ENCODE data around the gene P2RY14. TPM values are rescaled to one million over a fixed set of nuclear protein-coding genes. Genes with fewer than 3 reads are reported as not detected.

P2RY14 gene
- total RNA-seq, 1 donor from 2014 or later = 1.6 TPM

GRCh38 chr3:151283387-151283786, 5.0 kb upstream of the P2RY14 start:
- H3K36me3 ChIP-seq (ENCODE audit: control insufficient read depth in 3 of 3, insufficient read depth in 3 of 3, low read length in 3 of 3) = no peaks in the 10 kb centered on the region
- no peak overlapping the region for H3K9ac ChIP-seq (ENCODE audit: low read depth in 1 of 3, low read length in 3 of 3)
- no peak overlapping the region for H3K27ac ChIP-seq (ENCODE audit: low read depth, low read length)

GRCh38 chr3:151282921-151283320, 4.6 kb upstream of the P2RY14 start:
- no peak overlapping the region for H3K4me3 ChIP-seq (ENCODE audit: low read length in 3 of 3)
- H3K36me3 ChIP-seq (ENCODE audit: control insufficient read depth in 3 of 3, insufficient read depth in 3 of 3, low read length in 3 of 3) = no peaks in the 10 kb centered on the region
- no peak overlapping the region for H3K27ac ChIP-seq (ENCODE audit: low read depth, low read length)
- no peaks in the 10 kb centered on the region for H3K27me3 ChIP-seq (ENCODE audit: control insufficient read depth in 3 of 3, insufficient read depth in 3 of 3, low read length in 3 of 3)
- no peaks in the 10 kb centered on the region for H3K9me3 ChIP-seq (ENCODE audit: control insufficient read depth in 3 of 3, low read length in 3 of 3)
- H3K9ac ChIP-seq (ENCODE audit: low read depth in 1 of 3, low read length in 3 of 3) = no peak overlapping the region
- H3K4me1 ChIP-seq (ENCODE audit: control insufficient read depth in 3 of 3, insufficient read depth in 3 of 3, low read length in 3 of 3) = no peaks in the 10 kb centered on the region

More at GRCh38 chr3:151283387-151283786, 5.0 kb upstream of the P2RY14 start:
- Histone ChIP-seq H3K4me1 (ENCODE audit: control insufficient read depth in 3 of 3, insufficient read depth in 3 of 3, low read length in 3 of 3) (no peaks in the 10 kb centered on the region), H3K9me3 (ENCODE audit: control insufficient read depth in 3 of 3, low read length in 3 of 3) (no peaks in the 10 kb centered on the region), H3K4me3 (ENCODE audit: low read length in 3 of 3) (no peak overlapping the region), H3K27me3 (ENCODE audit: control insufficient read depth in 3 of 3, insufficient read depth in 3 of 3, low read length in 3 of 3) (no peaks in the 10 kb centered on the region)

GRCh38 chr3:151281671-151282324, 3.5 kb upstream of the P2RY14 start:
- Histone ChIP-seq H3K27me3 (ENCODE audit: control insufficient read depth in 3 of 3, insufficient read depth in 3 of 3, low read length in 3 of 3) (no peaks in the 10 kb centered on the region), H3K9me3 (ENCODE audit: control insufficient read depth in 3 of 3, low read length in 3 of 3) (no peaks in the 10 kb centered on the region), H3K9ac (ENCODE audit: low read depth in 1 of 3, low read length in 3 of 3) (peak overlapping the region in 1 of 3 donors; percentile 10), H3K4me3 (ENCODE audit: low read length in 3 of 3) (no peak overlapping the region), H3K4me1 (ENCODE audit: control insufficient read depth in 3 of 3, insufficient read depth in 3 of 3, low read length in 3 of 3) (no peaks in the 10 kb centered on the region), H3K27ac (ENCODE audit: low read depth, low read length) (peak overlapping the region; percentile 50), H3K36me3 (ENCODE audit: control insufficient read depth in 3 of 3, insufficient read depth in 3 of 3, low read length in 3 of 3) (no peaks in the 10 kb centered on the region)

GRCh38 chr3:151276687-151277042, 1.7 kb downstream of the P2RY14 start:
- H3K9me3 ChIP-seq (ENCODE audit: control insufficient read depth in 3 of 3, low read length in 3 of 3) = no peaks in the 10 kb centered on the region
- no peaks in the 10 kb centered on the region for H3K36me3 ChIP-seq (ENCODE audit: control insufficient read depth in 3 of 3, insufficient read depth in 3 of 3, low read length in 3 of 3)
- no peak overlapping the region for H3K4me3 ChIP-seq (ENCODE audit: low read length in 3 of 3)
- H3K9ac ChIP-seq (ENCODE audit: low read depth in 1 of 3, low read length in 3 of 3) = no peak overlapping the region
- H3K27ac ChIP-seq (ENCODE audit: low read depth, low read length) = no peak overlapping the region
- H3K4me1 ChIP-seq (ENCODE audit: control insufficient read depth in 3 of 3, insufficient read depth in 3 of 3, low read length in 3 of 3) = no peaks in the 10 kb centered on the region
- H3K27me3 ChIP-seq (ENCODE audit: control insufficient read depth in 3 of 3, insufficient read depth in 3 of 3, low read length in 3 of 3) = no peaks in the 10 kb centered on the region

GRCh38 chr3:151276038-151276686, 2.2 kb downstream of the P2RY14 start:
- no peaks in the 10 kb centered on the region for H3K9me3 ChIP-seq (ENCODE audit: control insufficient read depth in 3 of 3, low read length in 3 of 3)
- H3K4me1 ChIP-seq (ENCODE audit: control insufficient read depth in 3 of 3, insufficient read depth in 3 of 3, low read length in 3 of 3) = no peaks in the 10 kb centered on the region
- no peaks in the 10 kb centered on the region for H3K36me3 ChIP-seq (ENCODE audit: control insufficient read depth in 3 of 3, insufficient read depth in 3 of 3, low read length in 3 of 3)
- no peak overlapping the region for H3K27ac ChIP-seq (ENCODE audit: low read depth, low read length)
- H3K4me3 ChIP-seq (ENCODE audit: low read length in 3 of 3) = peak overlapping the region in 1 of 3 donors; percentile 23
- H3K9ac ChIP-seq (ENCODE audit: low read depth in 1 of 3, low read length in 3 of 3) = no peak overlapping the region
- H3K27me3 ChIP-seq (ENCODE audit: control insufficient read depth in 3 of 3, insufficient read depth in 3 of 3, low read length in 3 of 3) = no peaks in the 10 kb centered on the region

- no peak overlapping the region for H3K4me3 ChIP-seq (ENCODE audit: low read length in 3 of 3)
- no peaks in the 10 kb centered on the region for H3K27me3 ChIP-seq (ENCODE audit: control insufficient read depth in 3 of 3, insufficient read depth in 3 of 3, low read length in 3 of 3)
- H3K4me1 ChIP-seq (ENCODE audit: control insufficient read depth in 3 of 3, insufficient read depth in 3 of 3, low read length in 3 of 3) = no peaks in the 10 kb centered on the region
- no peaks in the 10 kb centered on the region for H3K36me3 ChIP-seq (ENCODE audit: control insufficient read depth in 3 of 3, insufficient read depth in 3 of 3, low read length in 3 of 3)
- H3K9ac ChIP-seq (ENCODE audit: low read depth in 1 of 3, low read length in 3 of 3) = no peak overlapping the region
- H3K27ac ChIP-seq (ENCODE audit: low read depth, low read length) = no peak overlapping the region
- no peaks in the 10 kb centered on the region for H3K9me3 ChIP-seq (ENCODE audit: control insufficient read depth in 3 of 3, low read length in 3 of 3)
Measured at GRCh38 chr3:151275091-151275490, 3.3 kb downstream of the P2RY14 start.

- Histone ChIP-seq H3K9me3 (ENCODE audit: control insufficient read depth in 3 of 3, low read length in 3 of 3) (no peaks in the 10 kb centered on the region), H3K27ac (ENCODE audit: low read depth, low read length) (no peak overlapping the region), H3K4me1 (ENCODE audit: control insufficient read depth in 3 of 3, insufficient read depth in 3 of 3, low read length in 3 of 3) (peaks cover 0 to 3% (median 0%) of the 10 kb centered on the region in 3 donors), H3K27me3 (ENCODE audit: control insufficient read depth in 3 of 3, insufficient read depth in 3 of 3, low read length in 3 of 3) (no peaks in the 10 kb centered on the region), H3K9ac (ENCODE audit: low read depth in 1 of 3, low read length in 3 of 3) (no peak overlapping the region), H3K4me3 (ENCODE audit: low read length in 3 of 3) (no peak overlapping the region), H3K36me3 (ENCODE audit: control insufficient read depth in 3 of 3, insufficient read depth in 3 of 3, low read length in 3 of 3) (no peaks in the 10 kb centered on the region)
Measured at GRCh38 chr3:151269631-151270030, 8.7 kb downstream of the P2RY14 start.

- H3K36me3 ChIP-seq (ENCODE audit: control insufficient read depth in 3 of 3, insufficient read depth in 3 of 3, low read length in 3 of 3) = no peaks in the 10 kb centered on the region
- peaks cover 0 to 3% (median 0%) of the 10 kb centered on the region in 3 donors for H3K4me1 ChIP-seq (ENCODE audit: control insufficient read depth in 3 of 3, insufficient read depth in 3 of 3, low read length in 3 of 3)
- H3K9me3 ChIP-seq (ENCODE audit: control insufficient read depth in 3 of 3, low read length in 3 of 3) = no peaks in the 10 kb centered on the region
- H3K9ac ChIP-seq (ENCODE audit: low read depth in 1 of 3, low read length in 3 of 3) = no peak overlapping the region
- H3K4me3 ChIP-seq (ENCODE audit: low read length in 3 of 3) = no peak overlapping the region
- no peaks in the 10 kb centered on the region for H3K27me3 ChIP-seq (ENCODE audit: control insufficient read depth in 3 of 3, insufficient read depth in 3 of 3, low read length in 3 of 3)
- no peak overlapping the region for H3K27ac ChIP-seq (ENCODE audit: low read depth, low read length)
Measured at GRCh38 chr3:151268267-151269235, 9.8 kb downstream of the P2RY14 start.

- Histone ChIP-seq H3K4me1 (ENCODE audit: control insufficient read depth in 3 of 3, insufficient read depth in 3 of 3, low read length in 3 of 3) (peaks cover 0 to 3% (median 0%) of the 10 kb centered on the region in 3 donors), H3K27me3 (ENCODE audit: control insufficient read depth in 3 of 3, insufficient read depth in 3 of 3, low read length in 3 of 3) (no peaks in the 10 kb centered on the region), H3K4me3 (ENCODE audit: low read length in 3 of 3) (no peak overlapping the region), H3K27ac (ENCODE audit: low read depth, low read length) (no peak overlapping the region), H3K36me3 (ENCODE audit: control insufficient read depth in 3 of 3, insufficient read depth in 3 of 3, low read length in 3 of 3) (no peaks in the 10 kb centered on the region), H3K9me3 (ENCODE audit: control insufficient read depth in 3 of 3, low read length in 3 of 3) (no peaks in the 10 kb centered on the region), H3K9ac (ENCODE audit: low read depth in 1 of 3, low read length in 3 of 3) (no peak overlapping the region)
Measured at GRCh38 chr3:151267066-151267465, 11.3 kb downstream of the P2RY14 start.

- no peaks in the 10 kb centered on the region for H3K36me3 ChIP-seq (ENCODE audit: control insufficient read depth in 3 of 3, insufficient read depth in 3 of 3, low read length in 3 of 3)
- H3K27me3 ChIP-seq (ENCODE audit: control insufficient read depth in 3 of 3, insufficient read depth in 3 of 3, low read length in 3 of 3) = no peaks in the 10 kb centered on the region
- H3K4me3 ChIP-seq (ENCODE audit: low read length in 3 of 3) = no peak overlapping the region
- peak overlapping the region; percentile 9 for H3K27ac ChIP-seq (ENCODE audit: low read depth, low read length)
- no peaks in the 10 kb centered on the region for H3K9me3 ChIP-seq (ENCODE audit: control insufficient read depth in 3 of 3, low read length in 3 of 3)
- no peak overlapping the region for H3K9ac ChIP-seq (ENCODE audit: low read depth in 1 of 3, low read length in 3 of 3)
- peaks cover 0 to 3% (median 0%) of the 10 kb centered on the region in 3 donors for H3K4me1 ChIP-seq (ENCODE audit: control insufficient read depth in 3 of 3, insufficient read depth in 3 of 3, low read length in 3 of 3)
Measured at GRCh38 chr3:151265866-151266265, 12.5 kb downstream of the P2RY14 start.
